Activated CD4-positive, alpha-beta T cell treated with anti-CD3 and anti-CD28 coated beads, Interleukin-2, amount 10 ng/mL, durations not matched to agents 7 days and 5 days (primary cell): ENCODE measurements around the gene ZNF280B. TPM values are rescaled to one million over a fixed set of nuclear protein-coding genes. Genes with fewer than 3 reads are reported as not detected.
"Not testable (repeated sequence)": the region's sequence is repeated elsewhere in the genome, so short reads cannot be mapped to it uniquely, and the experiment has no call there.

ENCODE experiments used
- CTCF ChIA-PET: fragments of 350-600 bp; sonication (Branson Sonifier 250); formaldehyde crosslinking; loops from one replicate; lab custom pipeline; 2021; ENCODE audit warnings: antibody characterized with exemption; lab: Charles Lee
- POLR2A ChIA-PET: fragments of 350-600 bp; sonication (Branson Sonifier 250); formaldehyde crosslinking; loops from one replicate; lab custom pipeline; 2021; ENCODE audit warnings: antibody characterized with exemption; lab: Charles Lee
- DNase-seq: peaks from one replicate; pipeline ENCODE4 v3.0.0-alpha.2; 2020
- H3K27ac Mint-ChIP-seq: one replicate; pipeline ENCODE4 v1.8.0; 2021; ENCODE audit warnings: mild to moderate bottlenecking, moderate library complexity, mixed read lengths
- H3K27me3 Mint-ChIP-seq: one replicate; pipeline ENCODE4 v1.8.0; 2021; ENCODE audit warnings: mixed read lengths
- H3K36me3 Mint-ChIP-seq: one replicate; pipeline ENCODE4 v1.8.0; 2021; ENCODE audit warnings: low read depth, mixed read lengths
- H3K4me1 Mint-ChIP-seq: one replicate; pipeline ENCODE4 v1.8.0; 2021; ENCODE audit warnings: mixed read lengths
- H3K4me3 Mint-ChIP-seq: one replicate; pipeline ENCODE4 v1.8.0; 2021; ENCODE audit warnings: mild to moderate bottlenecking, moderate library complexity, mixed read lengths
- H3K9me3 Mint-ChIP-seq: one replicate; pipeline ENCODE4 v1.8.0; 2021; ENCODE audit warnings: mixed read lengths
- total RNA-seq, 2 experiments: library from RNA; stranded (reverse); gene quantifications; one replicate each; pipeline ENCODE4 v1.2.3, GENCODE V29; 2021

ZNF280B gene
- total RNA-seq, 2 experiments from 2014 or later, result 1.9 to 2.5 TPM

DNA sequence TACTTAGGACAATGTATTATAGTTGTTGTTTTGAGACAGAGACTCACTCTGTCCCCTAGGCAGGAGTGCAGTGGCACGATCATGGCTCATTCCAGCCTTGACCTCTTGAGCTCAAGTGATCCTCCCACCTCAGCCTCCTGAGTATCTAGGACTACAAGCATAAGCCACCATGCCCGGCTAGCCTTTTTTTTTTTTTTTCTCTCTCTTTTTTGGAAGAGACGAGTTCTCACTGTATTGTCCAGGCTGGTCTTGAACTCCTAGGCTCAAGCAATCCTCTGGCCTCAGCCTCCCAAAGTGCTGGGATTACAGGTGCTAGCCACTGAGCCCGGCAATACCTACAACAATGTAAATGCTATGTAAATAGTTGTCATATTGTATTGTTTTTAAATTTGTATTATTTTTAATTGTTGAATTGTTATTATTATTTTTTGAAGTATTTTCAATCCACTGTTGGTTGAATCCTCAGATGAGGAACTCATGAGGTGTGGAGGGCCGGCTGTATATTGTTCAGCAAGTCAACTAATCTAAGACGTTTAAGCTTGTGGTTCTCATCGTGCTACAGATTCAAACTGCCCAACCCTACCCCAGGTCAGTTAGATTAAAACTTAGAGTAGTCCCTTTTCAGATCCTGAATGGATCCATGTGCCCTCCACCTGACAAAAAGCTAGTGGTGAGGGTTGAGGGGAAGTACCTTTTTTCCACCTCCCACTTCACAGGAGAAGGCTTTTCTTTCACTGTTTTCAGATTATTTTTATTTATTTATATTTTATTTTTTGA, 23.4 kb upstream of the ZNF280B start:
- no peaks in the 10 kb centered on the region for H3K4me1 Mint-ChIP-seq
- H3K27me3 Mint-ChIP-seq, result peaks cover 6% of the 10 kb centered on the region
- no peak overlapping the region for H3K27ac Mint-ChIP-seq
- no peak for DNase-seq
- H3K4me3 Mint-ChIP-seq, result no peak overlapping the region
- ChIA-PET CTCF (interaction anchor here (0.5 to 0.8 kb wide), 2 partner anchors 23 to 1610 kb away, joined by 3 to 4 read pairs; no protein-coding TSS in a partner anchor), POLR2A (no interaction called here)
- no peaks in the 10 kb centered on the region for H3K36me3 Mint-ChIP-seq
- no peaks in the 10 kb centered on the region for H3K9me3 Mint-ChIP-seq

DNA sequence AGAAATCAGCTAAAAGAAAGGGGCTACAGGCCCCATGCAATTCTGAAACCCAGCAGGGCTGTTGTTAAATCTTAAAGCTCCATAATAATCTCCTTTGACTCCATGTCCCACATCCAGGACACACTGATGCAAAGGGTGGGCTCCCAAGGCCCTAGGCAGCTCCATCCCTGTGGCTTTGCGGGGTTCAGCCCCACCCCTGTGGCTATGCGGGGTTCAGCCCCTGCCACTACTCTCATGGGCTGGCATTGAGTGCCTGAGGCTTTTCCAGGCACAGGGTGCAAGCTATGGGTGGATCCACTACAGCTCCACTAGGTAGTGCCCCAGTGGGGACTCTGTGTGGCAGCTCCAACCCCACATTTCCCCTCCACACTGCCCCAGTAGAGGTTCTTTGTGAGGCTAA, 20.2 kb upstream of the ZNF280B start:
- DNase-seq, result no peak
- CTCF ChIA-PET, result no interaction called here
- Mint-ChIP-seq H3K9me3 (no peaks in the 10 kb centered on the region), H3K36me3 (no peaks in the 10 kb centered on the region), H3K27me3 (peaks cover 14% of the 10 kb centered on the region), H3K4me3 (no peak overlapping the region), H3K27ac (no peak overlapping the region), H3K4me1 (no peaks in the 10 kb centered on the region)
- POLR2A ChIA-PET, result no interaction called here

DNA sequence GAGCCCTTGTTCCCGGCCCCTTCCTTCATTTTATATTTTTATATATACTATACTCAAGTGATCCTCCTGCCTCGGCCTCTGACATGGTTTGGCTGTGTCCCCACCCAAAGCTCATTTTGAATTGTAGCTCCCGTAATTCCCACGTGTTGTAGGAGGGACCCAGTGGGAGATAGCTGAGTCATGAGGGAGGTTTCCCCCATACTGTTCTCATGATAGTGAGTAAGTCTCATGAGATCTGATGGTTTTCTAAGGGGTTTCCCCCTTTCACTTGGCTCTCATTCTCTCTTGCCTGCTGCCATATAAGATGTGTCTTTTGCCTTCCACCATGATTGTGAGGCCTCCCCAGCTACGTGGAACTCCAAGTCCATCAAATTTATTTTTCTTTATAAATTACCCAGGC, 18.8 kb upstream of the ZNF280B start:
- ChIA-PET CTCF (no interaction called here), POLR2A (no interaction called here)
- no peak overlapping the region for H3K4me3 Mint-ChIP-seq
- H3K36me3 Mint-ChIP-seq, result no peaks in the 10 kb centered on the region
- no peak for DNase-seq
- no peak overlapping the region for H3K27ac Mint-ChIP-seq
- H3K27me3 Mint-ChIP-seq, result peaks cover 14% of the 10 kb centered on the region
- H3K4me1 Mint-ChIP-seq, result no peaks in the 10 kb centered on the region
- no peaks in the 10 kb centered on the region for H3K9me3 Mint-ChIP-seq

DNA sequence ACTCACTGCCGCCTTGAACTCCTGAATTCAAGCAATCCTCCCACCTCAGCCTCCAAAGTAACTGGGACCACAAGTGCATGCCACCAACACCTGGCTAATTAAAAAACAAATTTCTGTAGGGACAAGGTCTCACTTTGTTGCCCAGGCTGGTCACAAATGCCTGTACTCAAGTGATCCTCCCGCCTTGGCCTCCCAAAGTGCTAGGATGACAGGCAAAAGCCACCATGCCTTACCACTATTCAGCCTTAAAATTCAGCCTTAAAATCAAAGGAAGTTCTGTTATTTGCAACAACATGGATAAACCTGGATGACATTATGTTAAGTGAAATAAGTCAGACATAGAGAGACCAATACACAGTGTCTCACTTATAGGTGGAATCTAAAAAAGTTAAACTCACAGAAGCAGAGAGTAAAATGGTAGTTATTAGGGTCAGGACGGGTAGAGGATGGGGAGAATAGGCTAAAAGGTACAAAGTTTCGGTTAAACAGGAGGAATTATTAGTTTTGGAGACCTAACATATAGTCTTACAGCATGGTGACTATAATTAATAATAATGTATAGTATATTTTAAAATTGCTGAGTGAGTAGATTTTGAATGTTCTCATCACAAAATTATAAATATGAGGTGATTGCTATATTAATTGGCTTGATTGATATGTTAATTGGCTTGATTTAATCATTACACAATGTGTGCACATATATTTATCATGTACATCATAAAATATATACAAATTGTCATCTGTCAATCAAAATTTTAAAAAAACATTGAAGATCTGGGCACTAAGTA, 17.8 kb upstream of the ZNF280B start:
- Mint-ChIP-seq H3K4me1 (no peaks in the 10 kb centered on the region), H3K27me3 (peaks cover 14% of the 10 kb centered on the region), H3K36me3 (no peaks in the 10 kb centered on the region), H3K4me3 (no peak overlapping the region), H3K9me3 (no peaks in the 10 kb centered on the region), H3K27ac (no peak overlapping the region)
- ChIA-PET CTCF (no interaction called here), POLR2A (no interaction called here)
- no peak for DNase-seq

DNA sequence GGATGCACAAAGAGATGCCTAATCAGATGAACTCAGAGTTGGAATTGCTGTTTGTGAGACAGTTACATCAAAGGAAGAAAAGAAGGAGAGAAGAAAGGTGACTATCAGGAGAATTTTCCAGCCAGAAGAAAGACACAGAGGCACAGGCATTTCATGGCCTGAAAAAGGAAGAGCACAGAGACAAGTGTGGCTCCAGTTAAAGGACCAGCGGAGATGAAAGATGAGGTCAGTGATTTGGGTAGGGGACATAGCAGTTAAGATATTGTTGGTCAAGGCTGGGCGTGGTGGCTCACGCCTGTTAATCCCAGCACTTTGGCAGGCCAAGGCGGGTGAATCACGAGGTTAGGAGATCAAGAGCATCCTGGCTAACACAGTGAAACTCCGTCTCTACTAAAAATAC, 15.0 kb upstream of the ZNF280B start:
- DNase-seq, result no peak
- Mint-ChIP-seq H3K27me3 (peaks cover 14% of the 10 kb centered on the region), H3K36me3 (no peaks in the 10 kb centered on the region), H3K9me3 (no peaks in the 10 kb centered on the region), H3K4me1 (no peaks in the 10 kb centered on the region), H3K4me3 (no peak overlapping the region), H3K27ac (no peak overlapping the region)
- CTCF ChIA-PET, result no interaction called here
- POLR2A ChIA-PET, result no interaction called here

DNA sequence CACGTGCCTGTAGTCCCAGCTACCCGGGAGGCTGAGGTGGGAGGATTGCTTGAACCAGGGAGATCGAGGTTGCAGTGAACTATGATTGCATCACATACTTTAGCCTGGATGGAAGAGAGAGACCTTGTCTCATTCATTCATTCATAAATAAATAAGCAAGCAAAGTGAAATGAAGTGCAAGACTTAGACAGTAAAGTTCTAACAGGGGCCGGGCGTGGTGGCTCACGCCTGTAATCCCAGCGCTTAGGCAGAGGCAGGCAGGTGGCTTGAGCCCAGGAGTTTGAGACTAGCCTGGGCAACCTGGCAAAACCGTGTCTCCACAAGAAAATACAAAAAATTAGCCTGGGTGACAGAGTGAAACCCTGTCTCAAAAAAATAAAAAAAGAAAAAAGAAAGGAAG, 13.1 kb upstream of the ZNF280B start:
- H3K9me3 Mint-ChIP-seq, result no peaks in the 10 kb centered on the region
- no peaks in the 10 kb centered on the region for H3K36me3 Mint-ChIP-seq
- CTCF ChIA-PET, result no interaction called here
- no peak overlapping the region for H3K4me3 Mint-ChIP-seq
- POLR2A ChIA-PET, result no interaction called here
- no peaks in the 10 kb centered on the region for H3K4me1 Mint-ChIP-seq
- peaks cover 18% of the 10 kb centered on the region for H3K27me3 Mint-ChIP-seq
- no peak overlapping the region for H3K27ac Mint-ChIP-seq
- DNase-seq, result no peak

DNA sequence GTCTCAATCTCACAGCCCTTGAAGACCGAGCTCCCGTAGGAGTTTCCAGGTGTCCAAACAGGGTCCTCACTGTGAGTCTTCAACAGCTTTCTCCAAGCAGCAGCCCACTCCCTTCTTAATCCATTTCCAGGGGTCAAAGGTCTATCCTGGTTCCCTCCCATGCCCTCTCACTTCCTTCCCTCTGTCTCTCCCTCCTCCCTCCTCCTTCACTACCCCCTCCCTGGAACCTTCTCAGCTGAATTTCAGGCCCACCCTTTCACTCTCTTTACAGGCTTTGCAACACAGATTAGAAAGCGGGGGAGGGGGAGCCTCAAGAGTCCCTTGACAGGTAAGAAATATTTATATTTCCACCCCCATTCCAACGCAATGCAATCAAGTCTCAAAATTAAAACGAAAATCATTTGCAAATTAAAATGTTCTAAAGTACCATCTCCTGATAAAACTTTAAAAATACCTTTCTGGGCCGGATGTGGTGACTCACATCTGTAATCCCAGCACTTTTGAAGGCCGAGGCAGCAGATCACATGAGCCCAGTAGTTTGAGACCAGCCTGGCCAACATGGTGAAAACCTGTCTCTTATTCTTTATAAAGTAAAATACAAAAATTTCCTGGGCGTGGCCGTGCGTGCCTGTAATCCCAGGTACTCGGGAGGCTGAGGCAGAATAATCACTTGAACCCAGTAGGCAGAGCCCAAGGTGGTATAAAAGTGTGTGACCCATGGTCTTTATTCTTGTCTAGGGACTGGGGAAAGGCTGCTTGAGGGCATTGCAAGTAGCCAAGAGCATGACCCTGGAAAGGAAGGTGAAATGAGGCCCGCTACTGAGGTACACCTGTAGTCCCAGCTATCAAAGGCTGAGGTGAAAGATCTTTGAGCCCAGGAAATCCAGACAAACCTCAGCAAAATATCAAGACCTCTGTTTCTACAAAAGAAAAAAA, 12.4 kb upstream of the ZNF280B start:
- H3K27me3 Mint-ChIP-seq, result peaks cover 20% of the 10 kb centered on the region
- ChIA-PET POLR2A (no interaction called here), CTCF (interaction anchor here (2.2 kb wide), 1 partner anchor 12 kb away, joined by 7 read pairs; the partner anchor contains the start of gene ZNF280B)
- H3K4me1 Mint-ChIP-seq, result no peaks in the 10 kb centered on the region
- no peaks in the 10 kb centered on the region for H3K36me3 Mint-ChIP-seq
- no peaks in the 10 kb centered on the region for H3K9me3 Mint-ChIP-seq
- H3K4me3 Mint-ChIP-seq, result no peak overlapping the region
- no peak for DNase-seq
- H3K27ac Mint-ChIP-seq, result no peak overlapping the region

DNA sequence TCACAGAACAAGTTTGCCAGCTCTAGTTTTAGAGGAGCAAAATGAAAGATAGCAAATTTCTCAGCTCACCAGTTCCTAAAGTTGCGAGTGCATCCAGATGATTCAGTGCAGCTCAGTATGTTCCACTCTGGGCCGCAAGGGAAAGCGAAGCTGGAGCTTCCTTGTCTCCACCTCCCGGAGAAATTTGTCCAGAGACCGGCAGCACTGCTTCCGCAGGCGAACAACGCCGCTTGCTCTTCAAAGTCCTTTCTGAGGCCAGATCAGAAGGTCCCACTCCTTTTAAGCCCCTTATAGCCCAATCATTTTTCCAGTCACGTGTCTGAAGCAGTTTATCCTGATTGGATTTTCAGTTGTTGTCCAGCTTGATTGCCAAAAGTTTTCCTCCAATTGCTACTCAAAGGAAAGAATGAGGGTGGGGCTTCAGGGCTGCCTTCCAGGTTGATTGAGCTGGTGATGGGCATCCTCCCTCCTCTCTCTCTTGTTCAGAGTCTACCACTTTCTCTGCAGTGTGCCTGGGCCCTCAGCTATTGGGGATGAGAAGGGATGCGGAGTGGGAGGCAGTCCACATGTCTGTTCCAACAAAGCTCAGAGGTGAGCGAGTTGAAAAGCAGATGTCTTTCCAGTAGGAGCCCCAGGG, 11.6 kb upstream of the ZNF280B start, which contains the start of gene ZNF280A:
Gene ZNF280A (minus strand): TSS at position 251 of the 637 bp plus-strand sequence. CDS start 4,640 bp downstream, outside the sequence.
- Mint-ChIP-seq H3K36me3 (no peaks in the 10 kb centered on the region), H3K4me3 (no peak within 1 kb of the TSS), H3K9me3 (no peaks in the 10 kb centered on the region), H3K4me1 (no peaks in the 10 kb centered on the region), H3K27me3 (peaks cover 22% of the 10 kb centered on the region), H3K27ac (no peak within 1 kb of the TSS)
- ChIA-PET CTCF (interaction anchor here (0.8 to 2.2 kb wide), 2 partner anchors 11 to 41 kb away, joined by 3 to 7 read pairs; partner anchors contain the start of gene ZNF280B), POLR2A (no interaction called here)
- DNase-seq, result no peak

DNA sequence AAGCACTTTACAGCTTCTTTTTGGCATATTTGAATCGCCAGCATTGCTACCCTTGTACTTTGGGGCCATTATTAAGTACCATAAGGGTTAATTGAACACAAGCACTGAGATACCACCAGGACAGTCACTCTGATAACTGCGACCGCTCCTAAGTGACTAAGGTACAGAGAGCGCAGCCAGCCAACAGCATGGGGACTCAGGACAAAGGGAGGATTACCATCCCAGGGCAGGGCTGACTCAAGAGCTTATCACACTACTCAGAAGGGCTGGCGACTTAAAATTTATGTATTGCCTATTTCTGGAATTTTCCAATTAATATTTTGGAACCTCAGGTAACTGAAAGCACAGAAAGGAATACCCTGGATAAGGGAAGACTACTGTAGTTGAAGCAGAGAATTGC, 11.0 kb upstream of the ZNF280B start:
- no peak overlapping the region for H3K4me3 Mint-ChIP-seq
- ChIA-PET POLR2A (no interaction called here), CTCF (interaction anchor here (0.8 to 2.2 kb wide), 2 partner anchors 11 to 41 kb away, joined by 3 to 7 read pairs; partner anchors contain the start of gene ZNF280B)
- H3K4me1 Mint-ChIP-seq, result no peaks in the 10 kb centered on the region
- no peak for DNase-seq
- H3K27ac Mint-ChIP-seq, result no peak overlapping the region
- H3K36me3 Mint-ChIP-seq, result no peaks in the 10 kb centered on the region
- no peaks in the 10 kb centered on the region for H3K9me3 Mint-ChIP-seq
- peaks cover 20% of the 10 kb centered on the region for H3K27me3 Mint-ChIP-seq

DNA sequence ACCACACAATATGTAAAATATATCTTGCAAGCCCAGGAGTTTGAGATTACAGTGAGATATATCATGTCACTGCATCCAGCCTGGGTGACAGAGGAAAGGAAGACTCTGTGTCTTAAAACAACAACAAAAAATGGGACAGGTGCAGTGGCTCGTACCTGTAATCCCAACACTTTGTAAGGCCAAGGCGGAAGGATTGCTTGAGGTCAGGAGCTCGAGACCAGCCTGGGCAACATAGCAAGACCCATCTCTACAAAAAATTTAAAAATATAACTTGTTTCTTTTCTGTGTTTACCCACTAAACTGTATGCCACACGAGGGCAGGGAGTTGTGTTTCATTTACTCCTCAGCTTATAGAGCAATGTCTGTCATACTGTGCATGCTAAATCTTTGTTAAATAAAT, 8.4 kb upstream of the ZNF280B start:
- H3K27me3 Mint-ChIP-seq, result peaks cover 29% of the 10 kb centered on the region

DNA sequence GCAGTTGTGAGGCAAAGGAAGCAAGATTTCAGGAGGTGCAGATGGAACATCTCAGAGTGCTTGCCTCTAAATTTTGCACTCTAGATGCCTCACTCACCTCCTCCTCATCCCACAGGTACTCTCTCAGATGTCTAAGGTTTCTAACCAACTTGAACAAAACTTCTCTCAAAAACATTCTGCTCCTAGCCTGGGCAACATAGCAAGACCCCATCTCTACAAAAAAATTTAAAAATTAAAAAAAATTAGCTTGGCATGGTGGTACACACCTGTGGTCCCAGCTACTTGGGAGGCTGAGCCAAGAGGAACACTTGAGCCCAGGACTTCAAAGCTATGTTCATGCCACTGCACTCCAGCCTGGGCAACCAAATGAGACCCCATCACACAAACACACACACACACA, 7.3 kb upstream of the ZNF280B start:
- no peak for DNase-seq
- peaks cover 37% of the 10 kb centered on the region for H3K27me3 Mint-ChIP-seq
- no peak overlapping the region for H3K27ac Mint-ChIP-seq
- peaks cover 5% of the 10 kb centered on the region for H3K9me3 Mint-ChIP-seq
- H3K4me3 Mint-ChIP-seq, result no peak overlapping the region
- H3K4me1 Mint-ChIP-seq, result no peaks in the 10 kb centered on the region
- H3K36me3 Mint-ChIP-seq, result peaks cover 2% of the 10 kb centered on the region
- POLR2A ChIA-PET, result no interaction called here
- CTCF ChIA-PET, result interaction anchor here (0.6 to 1.2 kb wide), 2 partner anchors 9 to 14 kb away, joined by 3 to 5 read pairs; no protein-coding TSS in a partner anchor

More for the DNA sequence above, 8.4 kb upstream of the ZNF280B start:
- H3K9me3 Mint-ChIP-seq, result no peaks in the 10 kb centered on the region
- ChIA-PET POLR2A (no interaction called here), CTCF (interaction anchor here (1.6 kb wide), 1 partner anchor 8 kb away, joined by 4 read pairs; the partner anchor contains the start of gene ZNF280B)
- H3K27ac Mint-ChIP-seq, result no peak overlapping the region
- H3K4me1 Mint-ChIP-seq, result no peaks in the 10 kb centered on the region
- no peak overlapping the region for H3K4me3 Mint-ChIP-seq
- DNase-seq, result no peak
- H3K36me3 Mint-ChIP-seq, result no peaks in the 10 kb centered on the region

DNA sequence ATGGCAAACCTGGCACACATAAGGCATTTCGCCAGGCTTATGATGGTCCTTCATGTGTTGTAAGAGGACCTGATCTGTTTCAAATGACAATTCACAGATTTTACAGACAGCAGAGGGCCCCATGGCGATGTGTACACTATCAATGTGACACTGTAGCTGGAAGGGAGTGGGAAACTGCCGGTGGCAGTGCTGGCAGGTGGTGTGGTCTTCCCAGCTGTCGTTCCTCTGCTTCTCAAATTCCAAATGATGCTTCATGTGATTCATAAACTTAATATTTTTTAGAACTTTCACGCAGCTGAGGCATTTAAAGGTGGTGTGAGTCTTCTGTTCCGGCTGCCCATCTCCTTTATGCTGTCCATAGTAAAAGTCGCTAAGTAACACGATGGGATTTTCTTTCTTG, 5.9 kb upstream of the ZNF280B start:
- H3K9me3 Mint-ChIP-seq, result peaks cover 13% of the 10 kb centered on the region

More for the DNA sequence above, 5.9 kb upstream of the ZNF280B start:
- DNase-seq, H3K4me1 Mint-ChIP-seq, CTCF ChIA-PET, H3K4me3 Mint-ChIP-seq, H3K36me3 Mint-ChIP-seq, POLR2A ChIA-PET, H3K27ac Mint-ChIP-seq: not testable (repeated sequence)
- H3K27me3 Mint-ChIP-seq, result peaks cover 37% of the 10 kb centered on the region
